Activated CD4-positive, alpha-beta memory T cell treated with anti-CD3 and anti-CD28 coated beads for 36 hours (primary cell): ENCODE measurements around the gene ME1. TPM values are rescaled to one million over a fixed set of nuclear protein-coding genes. Genes with fewer than 3 reads are reported as not detected.
"Not testable (repeated sequence)": the region's sequence is repeated elsewhere in the genome, so short reads cannot be mapped to it uniquely, and the experiment has no call there.

Source experiments
- CTCF ChIA-PET: fragments of 350-600 bp; sonication (Branson Sonifier 250); formaldehyde crosslinking; loops from one replicate; lab custom pipeline; 2021; ENCODE audit warnings: antibody characterized with exemption, inconsistent platforms; lab: Charles Lee
- POLR2A ChIA-PET: fragments of 350-600 bp; sonication (Branson Sonifier 250); formaldehyde crosslinking; loops from one replicate; lab custom pipeline; 2021; ENCODE audit warnings: antibody characterized with exemption; lab: Charles Lee
- DNase-seq: peaks from one replicate; pipeline ENCODE4 v3.0.0-alpha.2; 2020
- H3K27ac Mint-ChIP-seq: one replicate; pipeline ENCODE4 v1.8.0; 2021; ENCODE audit warnings: mixed read lengths
- H3K27me3 Mint-ChIP-seq: one replicate; pipeline ENCODE4 v1.8.0; 2021; ENCODE audit warnings: mixed read lengths
- H3K36me3 Mint-ChIP-seq: one replicate; pipeline ENCODE4 v1.8.0; 2021; ENCODE audit warnings: mixed read lengths
- H3K4me1 Mint-ChIP-seq: one replicate; pipeline ENCODE4 v1.8.0; 2021; ENCODE audit warnings: low read depth, mixed read lengths
- H3K4me3 Mint-ChIP-seq: one replicate; pipeline ENCODE4 v1.8.0; 2021; ENCODE audit warnings: mild to moderate bottlenecking, mixed read lengths
- H3K9me3 Mint-ChIP-seq: one replicate; pipeline ENCODE4 v1.8.0; 2021; ENCODE audit warnings: mixed read lengths
- intact Hi-C: fragments of 100-400 bp; cut with micrococcal nuclease; formaldehyde crosslinking; loops from one replicate; pipeline ENCODE4 v1.15.1; 2023
- total RNA-seq, 2 experiments: library from RNA; stranded (reverse); gene quantifications; one replicate each; pipeline ENCODE4 v1.2.3, GENCODE V29; 2021

ME1 gene
- total RNA-seq, 2 experiments from 2014 or later = 0.24 to 0.36 TPM

DNA sequence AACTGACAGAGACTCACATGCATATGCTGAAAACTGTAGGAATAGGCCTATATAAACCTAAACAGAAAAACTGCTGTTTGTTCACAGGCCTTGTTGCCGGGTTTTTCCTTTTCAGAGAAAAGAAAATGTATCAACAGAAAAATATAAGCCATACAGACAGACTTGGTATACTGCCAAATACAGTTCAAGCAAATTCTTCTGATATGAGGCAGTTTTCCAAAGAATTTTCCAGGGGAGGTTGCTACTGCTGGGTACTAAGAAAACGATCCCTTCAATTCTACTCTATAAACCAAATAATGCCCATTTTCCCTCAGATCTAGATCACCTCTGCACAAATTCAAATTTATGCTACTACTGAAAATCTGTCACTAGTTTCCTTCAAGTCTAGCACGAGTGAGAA is 59.4 kb downstream of the ME1 start:
- H3K27me3 Mint-ChIP-seq = no peaks in the 10 kb centered on the region
- DNase-seq = no peak
- H3K4me1 Mint-ChIP-seq = no peaks in the 10 kb centered on the region
- no peak overlapping the region for H3K27ac Mint-ChIP-seq
- no peak overlapping the region for H3K4me3 Mint-ChIP-seq
- CTCF ChIA-PET = no interaction called here
- no peaks in the 10 kb centered on the region for H3K9me3 Mint-ChIP-seq
- intact Hi-C loops = no loop called here
- POLR2A ChIA-PET = no interaction called here
- H3K36me3 Mint-ChIP-seq = no peaks in the 10 kb centered on the region

GRCh38 chr6:83370567-83370966 is 60.3 kb downstream of the ME1 start:
- H3K27me3 Mint-ChIP-seq = no peaks in the 10 kb centered on the region

DNA sequence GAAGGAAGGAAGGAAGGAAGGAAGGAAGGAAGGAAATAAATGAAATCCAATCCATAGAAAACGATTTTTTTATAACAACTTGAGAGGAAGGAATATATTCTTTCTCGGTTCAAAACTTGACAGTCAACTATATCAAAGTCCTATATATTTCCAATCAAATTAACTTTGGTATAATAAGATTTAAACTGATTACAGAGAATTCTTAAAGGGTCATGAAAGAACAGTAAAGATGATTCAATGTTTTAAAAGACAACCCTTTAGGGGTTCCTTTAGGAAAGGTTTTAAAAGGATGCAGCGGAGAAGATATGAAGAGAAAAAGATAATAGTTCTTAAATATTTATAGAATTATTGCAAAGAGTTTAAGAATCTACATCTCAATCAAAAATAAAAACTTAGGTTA is 61.2 kb downstream of the ME1 start:
- no peaks in the 10 kb centered on the region for H3K4me1 Mint-ChIP-seq
- intact Hi-C loops = no loop called here
- no peaks in the 10 kb centered on the region for H3K9me3 Mint-ChIP-seq
- CTCF ChIA-PET = no interaction called here
- DNase-seq = no peak
- H3K36me3 Mint-ChIP-seq = no peaks in the 10 kb centered on the region
- H3K27me3 Mint-ChIP-seq = no peaks in the 10 kb centered on the region
- POLR2A ChIA-PET = no interaction called here
- H3K27ac Mint-ChIP-seq = no peak overlapping the region
- no peak overlapping the region for H3K4me3 Mint-ChIP-seq

More at GRCh38 chr6:83370567-83370966, 60.3 kb downstream of the ME1 start:
- no peak for DNase-seq
- intact Hi-C loops = no loop called here
- Mint-ChIP-seq H3K9me3 (no peaks in the 10 kb centered on the region), H3K4me3 (no peak overlapping the region), H3K27ac (no peak overlapping the region), H3K36me3 (no peaks in the 10 kb centered on the region), H3K4me1 (no peaks in the 10 kb centered on the region)
- ChIA-PET CTCF (no interaction called here), POLR2A (no interaction called here)

GRCh38 chr6:83368577-83368976 is 62.3 kb downstream of the ME1 start:
- H3K27me3 Mint-ChIP-seq = no peaks in the 10 kb centered on the region
- H3K4me1 Mint-ChIP-seq = no peaks in the 10 kb centered on the region
- no peak overlapping the region for H3K27ac Mint-ChIP-seq
- POLR2A ChIA-PET = no interaction called here
- no peak overlapping the region for H3K4me3 Mint-ChIP-seq
- CTCF ChIA-PET = no interaction called here
- H3K9me3 Mint-ChIP-seq = no peaks in the 10 kb centered on the region
- DNase-seq = no peak
- no peaks in the 10 kb centered on the region for H3K36me3 Mint-ChIP-seq
- intact Hi-C loops = no loop called here

DNA sequence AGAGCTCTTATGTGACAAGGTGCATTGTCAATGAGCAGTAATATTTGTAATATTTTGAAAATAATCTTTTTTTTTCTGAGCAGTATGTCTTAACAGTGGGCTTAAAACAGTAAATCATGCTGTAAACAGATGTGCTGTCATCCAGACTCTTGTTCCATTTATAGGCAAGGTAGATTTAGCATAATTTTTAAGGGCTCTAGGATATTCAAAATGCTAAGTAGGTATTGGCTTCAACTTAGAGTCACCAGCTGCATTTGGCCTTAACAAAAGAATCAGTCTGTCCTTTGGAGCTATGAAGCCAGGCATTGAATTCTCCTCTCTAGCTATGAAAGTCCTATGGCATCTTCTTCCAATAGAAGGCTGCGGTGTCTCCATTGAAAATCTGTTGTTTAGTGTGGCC is 63.7 kb downstream of the ME1 start:
- no peak overlapping the region for H3K27ac Mint-ChIP-seq
- intact Hi-C loops = no loop called here
- CTCF ChIA-PET = no interaction called here
- POLR2A ChIA-PET = no interaction called here
- H3K27me3 Mint-ChIP-seq = no peaks in the 10 kb centered on the region
- H3K4me3 Mint-ChIP-seq = no peak overlapping the region
- no peaks in the 10 kb centered on the region for H3K36me3 Mint-ChIP-seq
- H3K9me3 Mint-ChIP-seq = no peaks in the 10 kb centered on the region
- H3K4me1 Mint-ChIP-seq = no peaks in the 10 kb centered on the region
- no peak for DNase-seq

GRCh38 chr6:83365931-83366330 is 64.9 kb downstream of the ME1 start:
- Mint-ChIP-seq H3K4me3 (no peak overlapping the region), H3K4me1 (no peaks in the 10 kb centered on the region), H3K27me3 (no peaks in the 10 kb centered on the region), H3K36me3 (no peaks in the 10 kb centered on the region), H3K9me3 (no peaks in the 10 kb centered on the region), H3K27ac (no peak overlapping the region)
- CTCF ChIA-PET = interaction anchor here (0.9 kb wide), 1 partner anchor 144 kb away, joined by 4 read pairs; no protein-coding TSS in a partner anchor
- no peak for DNase-seq
- POLR2A ChIA-PET = no interaction called here
- intact Hi-C loops = no loop called here

DNA sequence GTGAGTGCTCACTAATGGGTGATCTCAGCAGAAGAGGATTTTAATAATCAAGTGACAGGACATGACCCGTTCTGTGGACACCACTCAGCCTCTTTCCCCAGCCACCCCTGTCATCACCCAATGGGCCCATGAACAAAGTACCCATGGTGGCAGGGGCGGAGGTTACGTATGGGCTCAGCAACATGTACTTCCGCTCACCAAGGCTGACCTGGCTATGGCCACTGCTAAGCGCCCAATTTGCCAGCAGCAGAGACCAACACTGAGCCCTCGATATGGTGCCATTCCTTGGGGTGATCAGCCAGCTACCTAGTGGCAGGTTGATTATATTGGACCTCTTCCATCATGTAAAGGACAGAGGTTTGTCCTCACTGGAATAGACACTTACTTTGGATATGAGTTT is 68.5 kb downstream of the ME1 start:
- intact Hi-C loops, H3K27me3 Mint-ChIP-seq, H3K27ac Mint-ChIP-seq, H3K36me3 Mint-ChIP-seq, CTCF ChIA-PET, POLR2A ChIA-PET, H3K4me1 Mint-ChIP-seq, DNase-seq, H3K4me3 Mint-ChIP-seq: not testable (repeated sequence)
- H3K9me3 Mint-ChIP-seq = peaks cover 12% of the 10 kb centered on the region

DNA sequence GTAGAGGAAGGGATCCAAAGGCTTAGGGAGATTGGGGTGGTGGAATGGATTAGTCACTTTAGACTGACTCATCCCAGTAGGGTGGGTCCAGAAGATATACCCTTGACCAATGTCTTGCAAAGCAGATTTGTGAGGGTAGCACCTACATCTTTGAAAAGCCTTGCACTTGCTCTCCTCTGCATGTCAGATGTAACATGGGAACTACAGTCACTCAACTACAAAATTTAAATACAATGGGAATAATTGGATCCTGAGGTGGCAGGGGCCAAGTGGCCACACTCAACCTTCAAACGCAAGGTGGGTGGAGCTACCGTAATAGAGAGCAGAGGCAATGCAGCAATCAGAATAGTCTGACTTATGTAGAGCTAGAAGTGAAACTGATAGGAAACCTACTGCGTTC is 71.2 kb downstream of the ME1 start:
- Mint-ChIP-seq H3K27ac (no peak overlapping the region), H3K27me3 (no peaks in the 10 kb centered on the region), H3K9me3 (peaks cover 12% of the 10 kb centered on the region), H3K36me3 (no peaks in the 10 kb centered on the region), H3K4me3 (no peak overlapping the region), H3K4me1 (no peaks in the 10 kb centered on the region)
- ChIA-PET POLR2A (no interaction called here), CTCF (no interaction called here)
- intact Hi-C loops = no loop called here
- DNase-seq = no peak

- ChIA-PET CTCF (no interaction called here), POLR2A (no interaction called here)
- Mint-ChIP-seq H3K27ac (no peak overlapping the region), H3K27me3 (no peaks in the 10 kb centered on the region), H3K36me3 (no peaks in the 10 kb centered on the region), H3K9me3 (peaks cover 7% of the 10 kb centered on the region), H3K4me3 (no peak overlapping the region), H3K4me1 (no peaks in the 10 kb centered on the region)
- DNase-seq = no peak
- intact Hi-C loops = no loop called here
These were observed 76.1 kb downstream of the ME1 start for GRCh38 chr6:83354747-83355146.

- H3K4me1 Mint-ChIP-seq = no peaks in the 10 kb centered on the region
- H3K36me3 Mint-ChIP-seq = no peaks in the 10 kb centered on the region
- no peak for DNase-seq
- H3K9me3 Mint-ChIP-seq = no peaks in the 10 kb centered on the region
- H3K27me3 Mint-ChIP-seq = no peaks in the 10 kb centered on the region
- no peak overlapping the region for H3K4me3 Mint-ChIP-seq
- ChIA-PET CTCF (no interaction called here), POLR2A (no interaction called here)
- H3K27ac Mint-ChIP-seq = no peak overlapping the region
- intact Hi-C loops = no loop called here
These were observed 78.3 kb downstream of the ME1 start for GRCh38 chr6:83352424-83353061.

- H3K4me3 Mint-ChIP-seq = no peak overlapping the region
- H3K27ac Mint-ChIP-seq = no peak overlapping the region
- no peaks in the 10 kb centered on the region for H3K9me3 Mint-ChIP-seq
- CTCF ChIA-PET = no interaction called here
- no peak for DNase-seq
- no peaks in the 10 kb centered on the region for H3K36me3 Mint-ChIP-seq
- peaks cover 3% of the 10 kb centered on the region for H3K27me3 Mint-ChIP-seq
- no peaks in the 10 kb centered on the region for H3K4me1 Mint-ChIP-seq
- intact Hi-C loops = no loop called here
- POLR2A ChIA-PET = no interaction called here
These were observed 87.7 kb downstream of the ME1 start for GRCh38 chr6:83343121-83343520.

GRCh38 chr6:83341765-83342164 is 89.1 kb downstream of the ME1 start:
- H3K4me1 Mint-ChIP-seq = no peaks in the 10 kb centered on the region
- no peak for DNase-seq
- peaks cover 3% of the 10 kb centered on the region for H3K27me3 Mint-ChIP-seq
- ChIA-PET CTCF (no interaction called here), POLR2A (no interaction called here)
- H3K36me3 Mint-ChIP-seq = no peaks in the 10 kb centered on the region
- H3K27ac Mint-ChIP-seq = no peak overlapping the region
- no peak overlapping the region for H3K4me3 Mint-ChIP-seq
- H3K9me3 Mint-ChIP-seq = no peaks in the 10 kb centered on the region
- intact Hi-C loops = no loop called here

- CTCF ChIA-PET, intact Hi-C loops, H3K27me3 Mint-ChIP-seq, H3K9me3 Mint-ChIP-seq, H3K27ac Mint-ChIP-seq, H3K4me1 Mint-ChIP-seq, DNase-seq, POLR2A ChIA-PET, H3K36me3 Mint-ChIP-seq, H3K4me3 Mint-ChIP-seq: not testable (repeated sequence)
These were observed 96.9 kb downstream of the ME1 start for GRCh38 chr6:83333916-83334315.
